HG02938 (cell line): ENCODE results near the gene OR7C1.
"Not testable (repeated sequence)": the region's sequence is repeated elsewhere in the genome, so short reads cannot be mapped to it uniquely, and the experiment has no call there.

Source experiments
- ATAC-seq: cut with Tn5 transposase; IDR thresholded peaks from one replicate; pipeline ENCODE4 v1.9.1; 2021; ENCODE audit warnings: mild to moderate bottlenecking, moderate library complexity; ENCODE audit not compliant: unreplicated experiment

OR7C1 gene

DNA sequence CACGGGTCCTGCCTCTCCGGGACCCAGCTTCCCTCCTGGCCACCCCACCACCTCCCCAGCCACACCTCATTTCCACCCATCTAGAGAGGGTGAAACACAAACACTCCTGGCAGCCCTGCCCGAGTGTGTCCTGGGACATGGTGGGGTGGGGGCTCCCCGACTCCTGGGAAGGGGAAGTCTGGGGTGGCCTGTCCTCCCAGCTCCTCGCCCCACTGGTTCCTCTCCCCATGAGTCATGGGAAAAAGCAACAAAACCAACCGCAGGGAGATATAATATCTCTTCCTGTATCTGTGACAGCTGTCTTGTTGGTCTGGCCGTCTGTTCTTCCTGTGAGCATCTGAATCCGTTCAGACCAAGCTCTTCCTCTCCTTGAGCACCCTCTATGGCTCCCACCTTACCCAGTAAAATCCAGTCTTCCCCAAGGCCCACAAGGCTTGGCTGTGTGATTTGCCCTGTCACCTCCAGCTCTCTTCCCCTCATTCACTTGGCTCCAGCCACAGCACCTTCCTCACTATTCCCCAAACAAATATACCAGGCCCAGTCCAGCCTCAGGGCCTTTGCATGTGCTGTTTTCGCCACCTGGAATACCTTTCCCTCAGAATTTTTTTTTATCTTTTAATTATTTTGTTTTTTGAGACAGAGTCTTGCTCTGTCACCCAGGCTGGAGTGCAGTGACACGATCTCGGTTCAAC lies 49.7 kb downstream of the OR7C1 start:
- ATAC-seq, result not testable (repeated sequence)

- ATAC-seq, result not testable (repeated sequence)
Measured at GRCh38 chr19:14784730-14785101, 50.3 kb downstream of the OR7C1 start.

- ATAC-seq, result not testable (repeated sequence)
Measured at GRCh38 chr19:14783410-14783998, 51.5 kb downstream of the OR7C1 start.

- no peak for ATAC-seq
Measured at GRCh38 chr19:14782626-14783409, 52.2 kb downstream of the OR7C1 start.

- ATAC-seq, result not testable (repeated sequence)
Measured at GRCh38 chr19:14781713-14782536, 53.1 kb downstream of the OR7C1 start.

- ATAC-seq, result not testable (repeated sequence)
Measured at GRCh38 chr19:14780622-14781225, 54.3 kb downstream of the OR7C1 start.

- ATAC-seq, result no peak
Measured at GRCh38 chr19:14779151-14779550, 55.8 kb downstream of the OR7C1 start.

- ATAC-seq, result not testable (repeated sequence)
Measured at GRCh38 chr19:14778110-14778845, 56.7 kb downstream of the OR7C1 start, which contains the start of gene ADGRE2. Gene ADGRE2, minus strand, starts transcription at chr19:14778560. Its CDS starts 1,804 bp downstream, at chr19:14776756.

GRCh38 chr19:14777645-14778044 lies 57.3 kb downstream of the OR7C1 start:
- not testable (repeated sequence) for ATAC-seq

DNA sequence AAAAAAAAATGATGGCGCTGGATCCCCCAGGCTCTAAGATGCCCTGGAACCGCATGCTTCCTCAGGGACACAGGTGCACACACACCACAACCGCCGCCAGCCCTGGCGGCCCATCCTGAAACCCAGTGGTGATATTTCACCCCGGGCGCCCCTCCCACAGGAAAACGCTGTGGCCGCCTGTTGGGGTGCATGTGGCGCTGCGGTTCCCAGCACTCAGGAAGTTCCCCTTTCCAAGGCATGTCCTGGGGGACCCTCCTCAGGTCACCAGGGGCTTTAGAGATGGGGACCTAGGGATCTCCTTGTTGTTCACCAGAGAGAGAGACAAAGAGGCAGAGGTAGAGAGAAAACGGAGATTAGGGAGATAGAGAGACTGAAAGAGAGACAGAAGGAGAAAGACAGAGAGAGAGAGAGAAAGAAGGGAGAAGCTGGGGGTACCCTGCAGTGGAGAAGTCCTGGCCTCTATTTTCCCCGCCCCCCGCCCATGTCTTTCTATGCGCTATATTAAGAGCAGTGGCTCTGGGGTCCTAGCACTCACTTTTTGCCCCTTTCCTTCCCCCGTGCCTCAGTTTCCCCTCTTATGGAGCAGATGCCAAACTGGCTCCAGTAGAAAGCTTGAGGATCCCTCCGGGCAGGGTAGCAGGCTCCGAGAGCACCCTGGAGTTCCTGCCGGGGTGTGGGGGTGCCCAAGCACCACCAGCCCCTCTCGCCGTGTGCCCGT lies 59.0 kb downstream of the OR7C1 start:
- no peak for ATAC-seq

- ATAC-seq, result not testable (repeated sequence)
Measured at GRCh38 chr19:14775326-14775725, 59.7 kb downstream of the OR7C1 start.

DNA sequence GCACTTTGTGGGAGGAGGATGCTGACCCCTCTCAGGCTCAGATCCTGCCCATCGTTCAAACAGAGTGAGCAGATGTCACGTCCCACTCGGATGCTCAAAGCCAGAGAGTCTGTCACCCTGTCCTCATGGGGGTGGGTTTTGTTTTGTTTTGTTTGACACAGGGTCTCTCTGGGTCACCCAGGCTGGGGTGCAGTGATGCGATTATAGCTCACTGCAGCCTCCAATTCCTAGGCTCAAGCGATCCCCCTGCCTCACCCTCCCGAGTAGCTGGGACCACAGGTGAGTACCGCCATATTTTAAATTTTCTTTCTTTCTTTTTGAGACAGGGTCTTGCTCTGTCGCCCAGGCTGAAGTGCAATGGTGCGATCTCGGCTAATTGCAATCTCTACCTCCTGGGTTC lies 60.6 kb downstream of the OR7C1 start:
- ATAC-seq, result no peak

DNA sequence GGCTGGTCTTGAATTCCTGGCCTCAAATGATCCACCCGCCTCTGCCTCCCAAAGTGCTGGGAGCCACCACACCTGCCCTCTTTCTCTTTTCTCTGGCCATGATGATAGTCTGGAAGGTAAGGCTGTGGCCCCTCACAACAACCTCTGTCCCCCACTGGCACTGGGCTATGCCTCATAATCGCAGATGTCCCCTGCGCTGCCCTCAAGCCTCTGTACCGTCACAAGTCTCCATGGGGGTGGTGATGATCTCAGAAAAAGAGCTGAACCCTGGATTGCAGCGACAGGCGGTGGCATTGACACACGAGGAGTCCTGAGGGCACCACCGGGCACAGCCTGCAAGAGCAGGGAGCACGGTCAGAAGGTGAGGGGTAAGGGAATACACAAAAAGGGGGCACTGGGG lies 61.3 kb downstream of the OR7C1 start:
- not testable (repeated sequence) for ATAC-seq

- no peak for ATAC-seq
Measured at GRCh38 chr19:14772995-14773394, 62.0 kb downstream of the OR7C1 start.

- ATAC-seq, result no peak
Measured at GRCh38 chr19:14772467-14772866, 62.5 kb downstream of the OR7C1 start.

- no peak for ATAC-seq
Measured at GRCh38 chr19:14770944-14771839, 63.8 kb downstream of the OR7C1 start.

DNA sequence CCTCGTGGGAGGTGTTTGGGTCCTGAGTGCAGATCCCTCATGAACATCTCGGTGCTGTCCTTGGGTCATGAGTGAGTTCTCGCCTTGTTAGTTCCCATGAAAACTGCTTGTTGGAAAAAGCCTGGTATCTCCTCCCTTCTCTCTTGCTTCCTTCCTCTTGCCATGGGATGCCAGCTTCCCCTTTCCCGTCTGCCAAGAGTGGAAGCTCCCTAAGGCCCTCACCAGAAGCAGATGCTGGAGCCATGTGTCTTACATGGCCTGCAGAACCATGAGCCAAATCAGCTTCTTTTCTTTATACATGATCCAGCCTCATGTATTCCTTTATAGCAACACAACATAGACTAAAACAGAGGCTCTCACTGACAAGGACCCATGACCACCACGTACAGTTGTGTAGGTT lies 64.8 kb downstream of the OR7C1 start:
- no peak for ATAC-seq

GRCh38 chr19:14769201-14769600 lies 65.8 kb downstream of the OR7C1 start:
- no peak for ATAC-seq
